K562 (cell line): ENCODE data around the gene CERS6. TPM values are rescaled to one million over a fixed set of nuclear protein-coding genes. Genes with fewer than 3 reads are reported as not detected.

Experiments
- CBX5 ChIP-seq: IDR thresholded peaks from 2 replicates; pipeline ENCODE4 v1.6.1; 2014; ENCODE audit warnings: low read depth, borderline replicate concordance
- EHMT2 ChIP-seq: fragments of 450-650 bp; IDR thresholded peaks from 2 replicates; pipeline ENCODE4 v1.6.1; 2018; ENCODE audit warnings: antibody characterized with exemption
- ETV5 ChIP-seq: sonication (generic); formaldehyde crosslinking; IDR thresholded peaks from 2 replicates; pipeline ENCODE4 v1.4.0; 2020; ENCODE audit warnings: low read depth, mild to moderate bottlenecking, missing genetic modification reagents
- FOXJ2 ChIP-seq: fragments of 200-800 bp; sonication (Bioruptor generic); IDR thresholded peaks from 2 replicates; pipeline ENCODE4 v1.6.1; 2016; ENCODE audit warnings: missing genetic modification characterization, missing compliant biosample characterization
- NR0B1 ChIP-seq: fragments of 450-650 bp; IDR thresholded peaks from one replicate; pipeline ENCODE4 v1.6.1; 2018; ENCODE audit warnings: mild to moderate bottlenecking, moderate library complexity; ENCODE audit not compliant: partially characterized antibody
- PBX2 ChIP-seq, 2 experiments: IDR thresholded peaks in 1 of 2; conservative IDR thresholded peaks in 1 of 2; 2 replicates each; pipeline ENCODE4 v1.6.1; 2016; ENCODE audit warnings: low read depth in 2 of 2, mild to moderate bottlenecking in 1 of 2, missing compliant biosample characterization in 1 of 2, missing genetic modification characterization in 1 of 2, moderate library complexity in 1 of 2
- PCBP1 ChIP-seq: fragments of 200-400 bp; formaldehyde crosslinking; IDR thresholded peaks from 2 replicates; pipeline ENCODE4 v1.6.1; 2018; ENCODE audit warnings: mild to moderate bottlenecking, low read depth, low read length; ENCODE audit not compliant: poor library complexity, severe bottlenecking
- PCBP2 ChIP-seq: fragments of 200-400 bp; formaldehyde crosslinking; IDR thresholded peaks from 2 replicates; pipeline ENCODE4 v1.6.1; 2018; ENCODE audit warnings: low read length, low read depth, mild to moderate bottlenecking, moderate library complexity; ENCODE audit not compliant: poor library complexity, severe bottlenecking
- POLR2AphosphoS5 ChIP-seq: IDR thresholded peaks from 2 replicates; pipeline ENCODE4 v1.6.1; 2011; ENCODE audit warnings: mild to moderate bottlenecking, low read depth, low read length, moderate library complexity; ENCODE audit not compliant: control insufficient read depth, insufficient read depth
- RAD51 ChIP-seq: fragments of 450-650 bp; IDR thresholded peaks from 2 replicates; pipeline ENCODE4 v1.7.1; 2016; ENCODE audit warnings: low read depth, mild to moderate bottlenecking, borderline replicate concordance
- TAF15 ChIP-seq: fragments of 200-400 bp; formaldehyde crosslinking; IDR thresholded peaks from 2 replicates; pipeline ENCODE4 v1.6.1; 2017; ENCODE audit warnings: mild to moderate bottlenecking, low read depth, low read length, moderate library complexity
- THRAP3 ChIP-seq: fragments of 450-650 bp; IDR thresholded peaks from 2 replicates; pipeline ENCODE4 v1.6.1; 2016; ENCODE audit warnings: mild to moderate bottlenecking, inconsistent platforms, borderline replicate concordance
- VEZF1 ChIP-seq: fragments of 200-800 bp; sonication (Bioruptor generic); IDR thresholded peaks from 2 replicates; pipeline ENCODE4 v1.6.1; 2017; ENCODE audit warnings: missing genetic modification characterization, missing compliant biosample characterization
- ZBTB1 ChIP-seq: sonication (generic); formaldehyde crosslinking; IDR thresholded peaks from 2 replicates; pipeline ENCODE4 v1.8.1; 2023; ENCODE audit warnings: missing genetic modification reagents, low read depth, mild to moderate bottlenecking, borderline replicate concordance
- ZBTB33 ChIP-seq: sonication (generic); formaldehyde crosslinking; IDR thresholded peaks from 2 replicates; pipeline ENCODE4 v1.8.1; 2023; ENCODE audit warnings: mild to moderate bottlenecking, missing genetic modification reagents
- ZNF347 ChIP-seq: fragments of 450-650 bp; formaldehyde crosslinking; IDR thresholded peaks from 2 replicates; pipeline ENCODE4 v1.4.0; 2020; ENCODE audit warnings: low read depth, mild to moderate bottlenecking, moderate library complexity
- ZNF511 ChIP-seq: sonication (generic); formaldehyde crosslinking; IDR thresholded peaks from 2 replicates; pipeline ENCODE4 v1.8.0; 2022; ENCODE audit warnings: mild to moderate bottlenecking, missing genetic modification reagents
- polyA plus RNA-seq, 8 experiments: library from polyadenylated mRNA; depleted of rRNA in 4 of 8; stranded (reverse) in 5 of 8; unstranded in 3 of 8; fragments of >200 nt; fragmentation: Nextera tagmentation in 2 of 8; fragmentation: Illumina TruSeq in 1 of 8; extraction: Ambion mirVana in 2 of 8; extraction: Trizol in 1 of 8; gene quantifications; 2 replicates each; pipeline versions ENCODE4 v1.2.1 to v1.2.3, GENCODE V29; 2011 to 2014; ENCODE audit warnings: inconsistent platforms in 1 of 8, missing spikeins in 1 of 8
- total RNA-seq, 7 experiments: library from RNA; depleted of rRNA in 6 of 7; stranded (reverse); fragments of >200 nt in 6 of 7; fragmentation: Illumina TruSeq in 2 of 7; extraction: Trizol in 2 of 7; gene quantifications; 2 replicates each; pipeline versions ENCODE4 v1.2.1 to v1.2.3, GENCODE V29; 2011 to 2021; ENCODE audit warnings: low replicate concordance in 1 of 7

Gene CERS6
- total and polyA plus RNA-seq, 9 of the 15 experiments (the other 6 are each of a cell fraction or from before 2014, with no cell fraction given) = 1.6 to 13.6 (median 11.4) TPM

- TF ChIP-seq ZNF347 (CRISPR knock-in tag) (no peak), TAF15 (no peak), NR0B1 (no peak), PCBP1 (no peak), CBX5 (no peak; the same call in 1 of the 2 replicates), THRAP3 (no peak), PBX2 (CRISPR knock-in tag; IDR thresholded peaks at IDR 0.05; ENCODE audit: low read depth) (no peak), PBX2 (tag; conservative IDR thresholded peaks at IDR 0.05; ENCODE audit: low read depth) (no peak), ETV5 (CRISPR knock-in tag) (peak; percentile 66; the same call in 1 of the 2 replicates), PCBP2 (no peak), ZNF511 (CRISPR knock-in tag) (no peak), POLR2AphosphoS5 (no peak), FOXJ2 (no peak), ZBTB1 (no peak), EHMT2 (no peak), RAD51 (no peak), VEZF1 (CRISPR knock-in tag) (0 out of 2 replicates have a peak, but pooled peaks have one; percentile 9), ZBTB33 (CRISPR knock-in tag) (no peak)
Measured at GRCh38 chr2:168685600-168686451, 229.8 kb downstream of the CERS6 start (continued).
